ENCODE data around the gene TTLL4. TPM values are rescaled to one million over a fixed set of nuclear protein-coding genes. Genes with fewer than 3 reads are reported as not detected.

The TTLL4 gene, protein sequence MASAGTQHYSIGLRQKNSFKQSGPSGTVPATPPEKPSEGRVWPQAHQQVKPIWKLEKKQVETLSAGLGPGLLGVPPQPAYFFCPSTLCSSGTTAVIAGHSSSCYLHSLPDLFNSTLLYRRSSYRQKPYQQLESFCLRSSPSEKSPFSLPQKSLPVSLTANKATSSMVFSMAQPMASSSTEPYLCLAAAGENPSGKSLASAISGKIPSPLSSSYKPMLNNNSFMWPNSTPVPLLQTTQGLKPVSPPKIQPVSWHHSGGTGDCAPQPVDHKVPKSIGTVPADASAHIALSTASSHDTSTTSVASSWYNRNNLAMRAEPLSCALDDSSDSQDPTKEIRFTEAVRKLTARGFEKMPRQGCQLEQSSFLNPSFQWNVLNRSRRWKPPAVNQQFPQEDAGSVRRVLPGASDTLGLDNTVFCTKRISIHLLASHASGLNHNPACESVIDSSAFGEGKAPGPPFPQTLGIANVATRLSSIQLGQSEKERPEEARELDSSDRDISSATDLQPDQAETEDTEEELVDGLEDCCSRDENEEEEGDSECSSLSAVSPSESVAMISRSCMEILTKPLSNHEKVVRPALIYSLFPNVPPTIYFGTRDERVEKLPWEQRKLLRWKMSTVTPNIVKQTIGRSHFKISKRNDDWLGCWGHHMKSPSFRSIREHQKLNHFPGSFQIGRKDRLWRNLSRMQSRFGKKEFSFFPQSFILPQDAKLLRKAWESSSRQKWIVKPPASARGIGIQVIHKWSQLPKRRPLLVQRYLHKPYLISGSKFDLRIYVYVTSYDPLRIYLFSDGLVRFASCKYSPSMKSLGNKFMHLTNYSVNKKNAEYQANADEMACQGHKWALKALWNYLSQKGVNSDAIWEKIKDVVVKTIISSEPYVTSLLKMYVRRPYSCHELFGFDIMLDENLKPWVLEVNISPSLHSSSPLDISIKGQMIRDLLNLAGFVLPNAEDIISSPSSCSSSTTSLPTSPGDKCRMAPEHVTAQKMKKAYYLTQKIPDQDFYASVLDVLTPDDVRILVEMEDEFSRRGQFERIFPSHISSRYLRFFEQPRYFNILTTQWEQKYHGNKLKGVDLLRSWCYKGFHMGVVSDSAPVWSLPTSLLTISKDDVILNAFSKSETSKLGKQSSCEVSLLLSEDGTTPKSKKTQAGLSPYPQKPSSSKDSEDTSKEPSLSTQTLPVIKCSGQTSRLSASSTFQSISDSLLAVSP
- total RNA-seq = 5.0 and 12.7 TPM in 2 replicates

DNA sequence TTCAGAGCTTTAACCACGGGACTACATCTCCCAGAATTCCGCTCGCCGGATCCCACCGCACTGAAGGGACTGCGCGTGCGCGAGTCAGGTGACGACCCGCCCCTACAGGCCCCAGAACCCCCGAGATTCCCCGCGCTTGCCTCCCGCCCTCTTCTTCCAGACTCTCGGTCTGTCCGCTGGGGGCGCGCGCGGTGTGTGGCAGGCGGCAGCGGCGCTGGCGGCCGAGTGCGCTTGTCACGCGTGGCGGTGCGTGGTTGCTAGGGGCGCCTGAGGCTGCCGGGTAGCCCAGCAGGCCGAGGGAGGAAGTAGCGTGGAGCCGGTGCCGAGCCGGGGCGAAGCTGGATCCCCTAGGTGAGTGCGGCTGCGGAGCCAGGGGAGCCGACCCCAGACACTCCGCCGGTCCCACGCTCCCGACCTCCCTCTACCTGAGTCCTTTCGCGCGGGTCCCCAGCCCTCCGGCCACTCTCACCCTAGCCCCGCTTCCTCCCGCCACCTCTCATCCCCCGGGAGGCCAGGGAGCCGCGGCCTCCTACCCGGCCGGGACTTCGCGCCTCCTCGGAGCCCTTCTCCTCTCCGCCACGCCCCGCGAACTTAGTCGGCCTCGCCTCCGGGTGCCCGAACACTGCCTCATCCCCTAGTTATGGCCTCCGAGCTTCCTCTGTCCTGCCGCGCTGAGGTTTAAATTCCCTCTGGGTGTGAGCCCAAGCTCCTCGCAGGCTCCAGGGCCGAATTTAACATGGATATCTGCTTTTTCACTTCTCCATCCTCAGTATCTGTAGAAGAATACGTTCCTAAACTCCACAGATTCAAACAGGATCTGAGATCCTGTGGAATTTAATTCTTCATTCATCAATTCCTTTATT lies at the start of gene TTLL4:
TTLL4 (plus strand) TSS at position 149 of the 863 bp plus-strand sequence. CDS start 26,842 bp downstream, outside the sequence.

DNA sequence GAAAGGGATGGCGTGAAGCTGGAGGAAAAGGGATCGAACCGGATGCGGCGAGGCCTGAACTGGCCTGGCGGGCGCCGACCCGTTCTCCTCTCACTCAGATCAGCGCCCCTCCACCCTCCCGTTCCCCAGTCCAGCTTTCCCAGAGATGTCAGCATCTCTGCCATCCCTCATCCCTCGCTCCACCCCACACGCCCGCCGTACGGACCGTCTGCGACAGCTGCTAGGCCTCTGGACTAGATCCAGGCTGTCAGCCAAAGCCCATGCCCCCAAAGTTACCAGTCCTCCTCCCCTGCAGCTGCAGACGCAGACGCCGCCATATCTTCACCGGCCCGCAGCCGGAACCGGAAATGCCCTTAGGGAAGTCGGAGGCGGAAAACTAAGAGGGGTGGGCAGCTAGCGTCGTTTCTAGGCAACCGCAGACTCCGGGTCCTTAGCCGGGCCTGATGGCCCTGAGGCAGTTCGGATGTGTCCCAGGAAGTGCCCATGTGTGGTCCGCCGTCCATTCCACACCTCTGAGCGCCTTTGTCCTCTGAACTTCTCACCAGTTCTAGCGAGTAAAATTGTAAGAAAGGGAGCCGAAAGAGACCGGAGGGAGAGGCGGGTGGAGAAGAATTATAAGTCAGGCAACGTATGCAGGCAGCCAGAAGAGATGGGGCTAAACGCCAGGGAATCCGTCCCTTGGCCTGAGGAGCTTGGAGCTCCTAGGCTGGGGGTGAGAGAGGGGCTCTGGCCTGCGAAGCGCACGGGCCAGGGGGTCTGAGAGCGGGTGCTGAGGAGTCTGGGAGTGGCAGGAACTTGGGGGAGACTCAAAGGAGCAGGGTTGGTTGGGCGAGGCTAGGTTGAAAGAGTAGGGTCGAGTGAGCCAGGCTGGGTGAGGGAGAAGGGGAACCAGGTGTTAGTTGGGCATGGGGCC lies 38.7 kb upstream of the TTLL4 start, which contains the start of the genes RNF25 and STK36:
RNF25 (minus strand) TSS at position 349 of the 913 bp plus-strand sequence; CDS start at position 317, 32 bp downstream.
STK36 (plus strand) TSS at position 433 of the 913 bp plus-strand sequence. CDS start 744 bp downstream, outside the sequence.

DNA sequence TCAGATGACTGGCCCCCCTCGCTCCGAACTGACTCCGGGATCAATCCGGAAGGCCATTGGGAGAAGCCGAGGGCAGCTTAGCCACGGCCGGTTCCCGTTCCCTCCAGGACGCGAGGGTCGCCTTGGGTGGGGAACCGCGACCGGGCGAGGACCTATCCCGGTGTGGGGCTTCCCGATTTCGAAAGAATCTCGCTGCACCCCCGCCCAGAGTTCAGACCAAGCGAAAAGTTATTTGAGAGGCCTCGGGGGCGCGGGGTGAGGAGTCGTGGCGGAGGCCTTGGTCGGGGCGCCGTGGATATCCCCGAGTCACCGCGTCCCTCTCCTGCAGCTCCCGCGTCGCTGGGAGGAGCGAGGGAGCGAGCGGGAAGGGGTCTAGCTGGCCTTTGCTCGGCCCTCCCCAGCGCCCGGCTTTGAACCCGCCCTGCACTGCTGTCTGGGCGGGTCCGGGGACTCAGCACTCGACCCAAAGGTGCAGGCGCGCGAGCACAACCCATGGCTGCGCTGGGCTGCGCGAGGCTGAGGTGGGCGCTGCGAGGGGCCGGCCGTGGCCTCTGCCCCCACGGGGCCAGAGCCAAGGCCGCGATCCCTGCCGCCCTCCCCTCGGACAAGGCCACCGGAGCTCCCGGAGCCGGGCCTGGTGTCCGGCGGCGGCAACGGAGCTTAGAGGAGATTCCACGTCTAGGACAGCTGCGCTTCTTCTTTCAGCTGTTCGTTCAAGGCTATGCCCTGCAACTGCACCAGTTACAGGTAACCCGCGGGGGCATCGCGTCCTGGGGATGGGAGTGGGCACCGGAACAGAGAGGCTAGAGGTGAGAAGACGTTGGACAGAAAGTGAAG lies 71.3 kb downstream of the TTLL4 start, which contains the start of gene CYP27A1:
CYP27A1 (plus strand) TSS at position 457 of the 837 bp plus-strand sequence; CDS start at position 493, 36 bp downstream.

Other genes starting within 250 kb of the TTLL4 start
- gene USP37, start 142.5 kb upstream of the TTLL4 start, total RNA-seq = 10.1 and 10.6 TPM in 2 replicates
- gene CNOT9, start 142.0 kb upstream of the TTLL4 start, total RNA-seq = 33.0 and 43.0 TPM in 2 replicates
- gene PLCD4, start 102.9 kb upstream of the TTLL4 start, total RNA-seq = 0.59 and 0.78 TPM in 2 replicates
- gene ZNF142, start 51.2 kb upstream of the TTLL4 start, total RNA-seq = 6.2 and 12.5 TPM in 2 replicates
- 26.1 and 35.8 TPM in 2 replicates for gene BCS1L, start 51.2 kb upstream of the TTLL4 start, total RNA-seq
- 20.0 and 23.2 TPM in 2 replicates for gene RNF25, start 38.8 kb upstream of the TTLL4 start, total RNA-seq
- gene STK36, start 38.7 kb upstream of the TTLL4 start, total RNA-seq = 37.0 and 40.1 TPM in 2 replicates
- 1.4 and 8.0 TPM in 2 replicates for gene CYP27A1, start 71.3 kb downstream of the TTLL4 start, total RNA-seq
- not detected in 2 replicates for gene PRKAG3, start 121.0 kb downstream of the TTLL4 start, total RNA-seq
- not detected in 2 replicates for gene WNT6, start 149.0 kb downstream of the TTLL4 start, total RNA-seq
- not detected in 2 replicates for gene WNT10A, start 170.0 kb downstream of the TTLL4 start, total RNA-seq
- gene CDK5R2, start 248.8 kb downstream of the TTLL4 start, total RNA-seq = 0.05 TPM in 1 of 2 replicates, not detected in the other

Measured in smooth muscle cell of the umbilical artery (primary cell).